ENCODE results near the gene PTGES. TPM values are rescaled to one million over a fixed set of nuclear protein-coding genes. Genes with fewer than 3 reads are reported as not detected.
"Not testable (repeated sequence)": the region's sequence is repeated elsewhere in the genome, so short reads cannot be mapped to it uniquely, and the experiment has no call there.

The PTGES gene
- polyA plus RNA-seq (ENCODE audit: insufficient read depth in 1 of 5, insufficient read length in 5 of 5, low replicate concordance in 1 of 5): 1 to 10 TPM; 4.4 to 6.8 (median 6.6) TPM
- long read RNA-seq, donor 1, transcript PTGES-201 (3 exons, 1,774 nt): major isoform, 7 of 7 reads
- long read RNA-seq, donor 1, partial matches to known transcripts: 0 of 7 reads
- long read RNA-seq, donor 1, other reads (novel, unspliced or antisense): 0 of 7 reads
- long read RNA-seq, donor 2: 0 reads
- long read RNA-seq, donor 3: 0 reads
- long read RNA-seq, donor 4, partial matches to known transcripts: 0 of 3 reads
- long read RNA-seq, donor 4, other reads (novel, unspliced or antisense): 0 of 3 reads
- long read RNA-seq, donor 5, partial matches to known transcripts: 0 of 2 reads
- long read RNA-seq, donor 5, other reads (novel, unspliced or antisense): 0 of 2 reads
- long read RNA-seq, donor 6, partial matches to known transcripts: 0 of 1 reads
- long read RNA-seq, donor 6, other reads (novel, unspliced or antisense): 0 of 1 reads
- long read RNA-seq, donor 7: 0 reads
- long read RNA-seq, donor 8: 0 reads

GRCh38 chr9:129752900-129753729 is at the start of gene PTGES:
Gene PTGES, minus strand, starts transcription at chr9:129753042. Its CDS starts 30 bp downstream, at chr9:129753012.
- DNase-seq: peak; percentile 68 to 70

GRCh38 chr9:129801504-129801903 is 48.7 kb upstream of the PTGES start:
- no peak for DNase-seq

GRCh38 chr9:129798973-129799372 is 46.1 kb upstream of the PTGES start:
- DNase-seq: no peak

GRCh38 chr9:129796029-129796428 is 43.2 kb upstream of the PTGES start:
- DNase-seq: not testable (repeated sequence)

GRCh38 chr9:129794549-129794948 is 41.7 kb upstream of the PTGES start:
- DNase-seq: no peak

- no peak for DNase-seq
Measured at GRCh38 chr9:129786481-129786880, 33.6 kb upstream of the PTGES start.

GRCh38 chr9:129785866-129786265 is 33.0 kb upstream of the PTGES start:
- DNase-seq: no peak

GRCh38 chr9:129784970-129785369 is 32.1 kb upstream of the PTGES start:
- not testable (repeated sequence) for DNase-seq

- peak; percentile 38 to 71 for DNase-seq
Measured at GRCh38 chr9:129783516-129784361, 30.9 kb upstream of the PTGES start.

GRCh38 chr9:129781981-129782380 is 29.1 kb upstream of the PTGES start:
- DNase-seq: no peak

- no peak for DNase-seq
Measured at GRCh38 chr9:129781131-129781530, 28.3 kb upstream of the PTGES start.

- no peak for DNase-seq
Measured at GRCh38 chr9:129779560-129780190, 26.8 kb upstream of the PTGES start.

- DNase-seq: no peak
Measured at GRCh38 chr9:129778469-129778868, 25.6 kb upstream of the PTGES start.

GRCh38 chr9:129777769-129778130 is 24.9 kb upstream of the PTGES start:
- no peak for DNase-seq

- peak; percentile 56 to 77 for DNase-seq
Measured at GRCh38 chr9:129776938-129777768, 24.3 kb upstream of the PTGES start.

- no peak for DNase-seq
Measured at GRCh38 chr9:129776566-129776937, 23.7 kb upstream of the PTGES start.

GRCh38 chr9:129776096-129776495 is 23.3 kb upstream of the PTGES start:
- DNase-seq: not testable (repeated sequence)

GRCh38 chr9:129775448-129775798 is 22.6 kb upstream of the PTGES start:
- DNase-seq: no peak

- no peak for DNase-seq
Measured at GRCh38 chr9:129774791-129775447, 22.1 kb upstream of the PTGES start.

Measured in right lung (tissue), 10 donors.